SU-DHL-6 (cell line): Measurements from ENCODE around the gene GTF2A1.

Experiments used
- H2AFZ ChIP-seq: fragments of 200-600 bp; sonication (generic); 2 replicates; pipeline ENCODE4 v1.6.1; 2014; ENCODE audit warnings: low read depth, mild to moderate bottlenecking, moderate library complexity, mixed read lengths, antibody characterized with exemption, low read length; ENCODE audit not compliant: severe bottlenecking
- H3F3A ChIP-seq: fragments of 200-600 bp; shearing (Covaris generic); 2 replicates; pipeline ENCODE4 v1.6.0; 2016; ENCODE audit warnings: antibody characterized with exemption, mild to moderate bottlenecking; ENCODE audit not compliant: insufficient read depth
- H3K27ac ChIP-seq: fragments of 200-600 bp; sonication (generic); 2 replicates; pipeline ENCODE4 v1.5.1; 2016; ENCODE audit warnings: low read depth, mild to moderate bottlenecking, low read length, moderate library complexity, mixed read lengths
- H3K27me3 ChIP-seq: fragments of 200-600 bp; sonication (generic), shearing (Covaris generic); 2 replicates; pipeline ENCODE4 v1.6.0; 2014; ENCODE audit warnings: mild to moderate bottlenecking, low read length
- H3K36me3 ChIP-seq: fragments of 200-600 bp; sonication (generic); 2 replicates; pipeline ENCODE4 v1.6.1; 2014; ENCODE audit warnings: mild to moderate bottlenecking, low read length, mixed read lengths
- H3K4me2 ChIP-seq: fragments of 300-600, 200-600 bp; shearing (Covaris generic), sonication (generic); 2 replicates; pipeline ENCODE4 v1.6.0; 2014; ENCODE audit warnings: low read length, low read depth, mild to moderate bottlenecking; ENCODE audit not compliant: poor library complexity, severe bottlenecking
- H3K4me3 ChIP-seq: fragments of 200-600 bp; sonication (generic); 2 replicates; pipeline ENCODE4 v1.5.1; 2014; ENCODE audit warnings: antibody characterized with exemption, low read length, mild to moderate bottlenecking, mixed read lengths; ENCODE audit not compliant: insufficient read depth, poor library complexity, severe bottlenecking
- H3K79me2 ChIP-seq: fragments of 200-600 bp; sonication (generic); 2 replicates; pipeline ENCODE4 v1.6.1; 2014; ENCODE audit warnings: mild to moderate bottlenecking, low read length, moderate library complexity; ENCODE audit not compliant: insufficient read depth
- H3K9ac ChIP-seq: fragments of 200-600 bp; sonication (generic); 2 replicates; pipeline ENCODE4 v1.7.0; 2014; ENCODE audit warnings: mild to moderate bottlenecking, low read length
- H3K9me2 ChIP-seq: fragments of 200-600 bp; sonication (generic); replicated peaks from 2 replicates; pipeline ENCODE4 v1.6.1; 2014; ENCODE audit warnings: low read length; ENCODE audit not compliant: insufficient read depth
- H3K9me3 ChIP-seq: fragments of 200-600 bp; sonication (generic); 2 replicates; pipeline ENCODE4 v1.6.1; 2014; ENCODE audit warnings: low read length, mixed read lengths; ENCODE audit not compliant: insufficient read depth
- H4K20me1 ChIP-seq: fragments of 200-600 bp; sonication (generic); 2 replicates; pipeline ENCODE4 v1.6.1; 2014; ENCODE audit warnings: low read depth, mild to moderate bottlenecking, antibody characterized with exemption, low read length, moderate library complexity, mixed read lengths
- CTCF ChIP-seq: fragments of 200-600 bp; sonication (generic); IDR thresholded peaks from one replicate; pipeline ENCODE4 v1.5.1; 2017; ENCODE audit warnings: antibody characterized with exemption, mild to moderate bottlenecking, low read length, moderate library complexity; ENCODE audit not compliant: insufficient read depth, poor library complexity, severe bottlenecking
- EZH2phosphoT487 ChIP-seq: fragments of 200-600 bp; sonication (generic), shearing (Covaris generic); conservative IDR thresholded peaks from 2 replicates; pipeline ENCODE4 v1.6.1; 2018; ENCODE audit warnings: mild to moderate bottlenecking, antibody characterized with exemption, low read length, moderate library complexity, mixed read lengths

The GTF2A1 gene

GRCh38 chr14:81125536-81125935 is 95.2 kb downstream of the GTF2A1 start:
- Histone ChIP-seq H3K9me3 (no peaks in the 10 kb centered on the region), H3K27ac (peak overlapping the region; percentile 58), H3K36me3 (peaks cover 4% of the 10 kb centered on the region; the same call in 1 of the 2 replicates), H4K20me1 (no peaks in the 10 kb centered on the region), H3K9ac (no peak overlapping the region), H2AFZ (no peak overlapping the region), H3K27me3 (no peaks in the 10 kb centered on the region), H3K79me2 (no peaks in the 10 kb centered on the region), H3F3A (peaks cover 12% of the 10 kb centered on the region; the same call in 1 of the 2 replicates), H3K4me2 (peak overlapping the region; percentile 44), H3K9me2 (no peaks in the 10 kb centered on the region), H3K4me3 (no peak overlapping the region)
- TF ChIP-seq CTCF (no peak), EZH2phosphoT487 (no peak)
